RWPE2 (cell line): ENCODE results near the gene PTCH1.

Experiments used
- ATAC-seq: fragments of 200-7000 bp; cut with Tn5 transposase; 3 replicates; pipeline ENCODE4 v1.9.1; 2021; ENCODE audit warnings: low read depth
- DNase-seq: peaks from one replicate; pipeline ENCODE4 v3.0.0-alpha.2; 2020; ENCODE audit warnings: low spot score
- H3K27ac ChIP-seq: fragments of 450-650 bp; 2 replicates; pipeline ENCODE4 v1.5.1; 2017; ENCODE audit warnings: mild to moderate bottlenecking; ENCODE audit not compliant: poor library complexity, severe bottlenecking
- H3K27me3 ChIP-seq: fragments of 250-450 bp; sonication (Bioruptor Pico); 2 replicates; pipeline ENCODE4 v1.5.1; 2021; ENCODE audit warnings: mild to moderate bottlenecking, moderate library complexity; ENCODE audit not compliant: insufficient read depth, poor library complexity, severe bottlenecking
- H3K36me3 ChIP-seq: fragments of 250-450 bp; sonication (Bioruptor Pico); 2 replicates; pipeline ENCODE4 v1.5.1; 2020; ENCODE audit warnings: low read depth, mild to moderate bottlenecking, moderate library complexity
- H3K4me1 ChIP-seq: fragments of 250-450 bp; sonication (Bioruptor Pico); 2 replicates; pipeline ENCODE4 v1.5.1; 2021; ENCODE audit warnings: mild to moderate bottlenecking, moderate library complexity; ENCODE audit not compliant: insufficient read depth, poor library complexity, severe bottlenecking
- H3K4me3 ChIP-seq: fragments of 250-450 bp; sonication (Bioruptor Pico); 2 replicates; pipeline ENCODE4 v1.5.1; 2021; ENCODE audit warnings: mild to moderate bottlenecking, moderate library complexity; ENCODE audit not compliant: severe bottlenecking
- H3K9me3 ChIP-seq: fragments of 250-450 bp; sonication (Bioruptor Pico); 2 replicates; pipeline ENCODE4 v1.5.1; 2021; ENCODE audit warnings: mild to moderate bottlenecking, moderate library complexity; ENCODE audit not compliant: severe bottlenecking
- CTCF ChIP-seq: fragments of 450-650 bp; IDR thresholded peaks from one replicate; pipeline ENCODE4 v1.5.1; 2017; ENCODE audit warnings: mild to moderate bottlenecking, moderate library complexity; ENCODE audit not compliant: poor library complexity, severe bottlenecking

PTCH1 gene

GRCh38 chr9:95516734-95517558, at the start of gene PTCH1:
Gene PTCH1 (minus strand): TSS chr9:95516971.
- no peaks in the 10 kb centered on the region for H3K9me3 ChIP-seq
- TF ChIP-seq CTCF = no peak
- DNase-seq = no peak
- H3K4me3 ChIP-seq = peak within 1 kb of the TSS; percentile 48
- no peaks in the 10 kb centered on the region for H3K4me1 ChIP-seq
- ATAC-seq = peak; percentile 66
- no peaks in the 10 kb centered on the region for H3K27me3 ChIP-seq
- H3K36me3 ChIP-seq = no peaks in the 10 kb centered on the region
- H3K27ac ChIP-seq = no peak within 1 kb of the TSS

GRCh38 chr9:95565982-95566381, 49.2 kb upstream of the PTCH1 start:
- Histone ChIP-seq H3K4me1 (no peaks in the 10 kb centered on the region), H3K27ac (no peak overlapping the region), H3K36me3 (no peaks in the 10 kb centered on the region), H3K9me3 (no peaks in the 10 kb centered on the region), H3K27me3 (no peaks in the 10 kb centered on the region), H3K4me3 (no peak overlapping the region)
- ATAC-seq (no peak), DNase-seq (no peak)
- no peak for TF ChIP-seq CTCF

GRCh38 chr9:95561913-95562312, 45.1 kb upstream of the PTCH1 start:
- Histone ChIP-seq H3K9me3 (no peaks in the 10 kb centered on the region), H3K4me1 (no peaks in the 10 kb centered on the region), H3K4me3 (no peak overlapping the region), H3K27me3 (no peaks in the 10 kb centered on the region), H3K36me3 (no peaks in the 10 kb centered on the region), H3K27ac (no peak overlapping the region)
- TF ChIP-seq CTCF = no peak
- ATAC-seq (no peak), DNase-seq (no peak)

- H3K4me3 ChIP-seq = no peak overlapping the region
- H3K9me3 ChIP-seq = no peaks in the 10 kb centered on the region
- ATAC-seq (no peak), DNase-seq (no peak)
- H3K36me3 ChIP-seq = no peaks in the 10 kb centered on the region
- H3K4me1 ChIP-seq = no peaks in the 10 kb centered on the region
- no peak for TF ChIP-seq CTCF
- H3K27me3 ChIP-seq = peaks cover 5% of the 10 kb centered on the region
- no peak overlapping the region for H3K27ac ChIP-seq
Measured at GRCh38 chr9:95557142-95557541, 40.4 kb upstream of the PTCH1 start.

GRCh38 chr9:95556521-95556920, 39.8 kb upstream of the PTCH1 start:
- TF ChIP-seq CTCF = no peak
- Histone ChIP-seq H3K27ac (no peak overlapping the region), H3K27me3 (peaks cover 5% of the 10 kb centered on the region), H3K4me1 (no peaks in the 10 kb centered on the region), H3K36me3 (no peaks in the 10 kb centered on the region), H3K9me3 (no peaks in the 10 kb centered on the region), H3K4me3 (no peak overlapping the region)
- DNase-seq (no peak), ATAC-seq (no peak)
